Measurements from ENCODE around the gene BICRA. TPM values are rescaled to one million over a fixed set of nuclear protein-coding genes. Genes with fewer than 3 reads are reported as not detected.
A peak's percentile ranks its signal among the peaks of the same experiment; 100 is the strongest.
"Not testable (repeated sequence)": the region's sequence is repeated elsewhere in the genome, so short reads cannot be mapped to it uniquely, and the experiment has no call there.

Gene BICRA
- total RNA-seq, 4 donors from 2014 or later = 8.4 to 35.2 (median 28.7) TPM

GRCh38 chr19:47720669-47721422 lies 111.9 kb downstream of the BICRA start:
- Histone ChIP-seq H3K4me1 (peaks cover 15 to 17% of the 10 kb centered on the region in 2 donors), H3K9me3 (no peaks in the 10 kb centered on the region), H3K36me3 (no peaks in the 10 kb centered on the region), H3K27ac (peak overlapping the region; percentile 79 to 85 (median 80)), H3K27me3 (peaks cover 2 to 16% (median 10%) of the 10 kb centered on the region in 3 donors), H3K4me3 (peak overlapping the region in 2 of 4 donors; percentile 4 to 40)
- intact Hi-C loops (cut with DNase I; ENCODE audit: low total_unique reads) (no loop called here), in situ Hi-C loops (cut with MboI; ENCODE audit: low sequenced_read_pairs in 4 of 4) (no loop called here)
- DNase-seq (no peak), ATAC-seq (no peak)
- TF ChIP-seq POLR2A (IDR thresholded peaks at IDR 0.05) (no peak), CTCF (IDR thresholded peaks at IDR 0.05 in 4 of 5, conservative IDR thresholded peaks at IDR 0.05 in 1 of 5) (no peak)

- in situ Hi-C loops (cut with MboI; ENCODE audit: low sequenced_read_pairs in 4 of 4) (no loop called here), intact Hi-C loops (cut with DNase I; ENCODE audit: low total_unique reads) (no loop called here)
- Histone ChIP-seq H3K27me3 (peaks cover 0 to 5% (median 0%) of the 10 kb centered on the region in 3 donors), H3K4me1 (peaks cover 10 to 22% of the 10 kb centered on the region in 2 donors), H3K36me3 (no peaks in the 10 kb centered on the region), H3K4me3 (peak overlapping the region; percentile 15 to 34 (median 32)), H3K9me3 (no peaks in the 10 kb centered on the region), H3K27ac (peak overlapping the region; percentile 54 to 68 (median 60))
- no peak for TF ChIP-seq POLR2A (IDR thresholded peaks at IDR 0.05)
- DNase-seq (peak in 1 of 2 donors; percentile 65), ATAC-seq (peak in 1 of 2 donors; percentile 37)
Observed at GRCh38 chr19:47723581-47723940, 114.6 kb downstream of the BICRA start.

- H3K27me3 ChIP-seq = no peaks in the 10 kb centered on the region
- intact Hi-C loops (cut with DNase I; ENCODE audit: low total_unique reads) = no loop called here
- in situ Hi-C loops (cut with MboI; ENCODE audit: low sequenced_read_pairs in 4 of 4) = loop anchor here in 1 of 4 donors (25.0 kb wide), 1 partner anchor 439 kb away; no protein-coding TSS in a partner anchor
- TF ChIP-seq POLR2A (IDR thresholded peaks at IDR 0.05) (no peak), CTCF (IDR thresholded peaks at IDR 0.05 in 4 of 5, conservative IDR thresholded peaks at IDR 0.05 in 1 of 5) (no peak)
- H3K9me3 ChIP-seq = no peaks in the 10 kb centered on the region
- no peak overlapping the region for H3K4me3 ChIP-seq
- DNase-seq (no peak), ATAC-seq (no peak)
- peaks cover 15 to 27% of the 10 kb centered on the region in 2 donors for H3K4me1 ChIP-seq
- H3K36me3 ChIP-seq = no peaks in the 10 kb centered on the region
- peak overlapping the region; percentile 9 to 82 (median 28) for H3K27ac ChIP-seq
Observed at GRCh38 chr19:47725759-47726401, 116.9 kb downstream of the BICRA start.

- in situ Hi-C loops (cut with MboI; ENCODE audit: low sequenced_read_pairs in 4 of 4) = loop anchor here in 1 of 4 donors (25.0 kb wide), 1 partner anchor 439 kb away; no protein-coding TSS in a partner anchor
- Histone ChIP-seq H3K27me3 (no peaks in the 10 kb centered on the region), H3K27ac (peak overlapping the region; percentile 9 to 82 (median 28))
Observed at GRCh38 chr19:47726467-47726866, 117.5 kb downstream of the BICRA start.

GRCh38 chr19:47728295-47728694 lies 119.4 kb downstream of the BICRA start:
- H3K36me3 ChIP-seq = not testable (repeated sequence)
- peaks cover 15 to 20% of the 10 kb centered on the region in 2 donors for H3K4me1 ChIP-seq

More at GRCh38 chr19:47726467-47726866, 117.5 kb downstream of the BICRA start:
- no peaks in the 10 kb centered on the region for H3K36me3 ChIP-seq
- intact Hi-C loops (cut with DNase I; ENCODE audit: low total_unique reads) = no loop called here
- ATAC-seq = no peak
- no peak for TF ChIP-seq POLR2A (IDR thresholded peaks at IDR 0.05)
- no peak for TF ChIP-seq CTCF (IDR thresholded peaks at IDR 0.05 in 4 of 5, conservative IDR thresholded peaks at IDR 0.05 in 1 of 5)
- H3K9me3 ChIP-seq = no peaks in the 10 kb centered on the region
- H3K4me1 ChIP-seq = peaks cover 15 to 27% of the 10 kb centered on the region in 2 donors
- no peak overlapping the region for H3K4me3 ChIP-seq
- no peak for DNase-seq

More at GRCh38 chr19:47728295-47728694, 119.4 kb downstream of the BICRA start:
- intact Hi-C loops (cut with DNase I; ENCODE audit: low total_unique reads); H3K27me3 ChIP-seq; H3K4me3 ChIP-seq; H3K9me3 ChIP-seq; DNase-seq; ATAC-seq: not testable (repeated sequence)
- peak overlapping the region; percentile 52 to 82 (median 78) for H3K27ac ChIP-seq
- in situ Hi-C loops (cut with MboI; ENCODE audit: low sequenced_read_pairs in 4 of 4) = loop anchor here in 1 of 4 donors (25.0 kb wide), 1 partner anchor 441 kb away; no protein-coding TSS in a partner anchor

Data from gastrocnemius medialis (tissue), 4 donors.